ENCODE measurements around the gene SSH3.
A peak's percentile ranks its signal among the peaks of the same experiment; 100 is the strongest.

Gene SSH3

GRCh38 chr11:67261946-67262681 is 41.2 kb upstream of the SSH3 start:
- H3K27me3 ChIP-seq (ENCODE audit: insufficient read depth, low read length) = no peaks in the 10 kb centered on the region
- H3K36me3 ChIP-seq (ENCODE audit: insufficient read depth, low read length) = no peaks in the 10 kb centered on the region
- H3K4me1 ChIP-seq (ENCODE audit: control insufficient read depth, insufficient read depth, low read length, unreplicated experiment) = peaks cover 18% of the 10 kb centered on the region
- no peak overlapping the region for H2AFZ ChIP-seq (ENCODE audit: low read length, unreplicated experiment)
- H3K27ac ChIP-seq (ENCODE audit: low read depth, low read length) = no peak overlapping the region
- peaks cover 6% of the 10 kb centered on the region for H3K79me2 ChIP-seq (ENCODE audit: control insufficient read depth, insufficient read depth, low read length, unreplicated experiment)
- peak overlapping the region; percentile 79; the same call in 1 of the 2 replicates for H3K4me3 ChIP-seq (ENCODE audit: low read depth, low read length)

DNA sequence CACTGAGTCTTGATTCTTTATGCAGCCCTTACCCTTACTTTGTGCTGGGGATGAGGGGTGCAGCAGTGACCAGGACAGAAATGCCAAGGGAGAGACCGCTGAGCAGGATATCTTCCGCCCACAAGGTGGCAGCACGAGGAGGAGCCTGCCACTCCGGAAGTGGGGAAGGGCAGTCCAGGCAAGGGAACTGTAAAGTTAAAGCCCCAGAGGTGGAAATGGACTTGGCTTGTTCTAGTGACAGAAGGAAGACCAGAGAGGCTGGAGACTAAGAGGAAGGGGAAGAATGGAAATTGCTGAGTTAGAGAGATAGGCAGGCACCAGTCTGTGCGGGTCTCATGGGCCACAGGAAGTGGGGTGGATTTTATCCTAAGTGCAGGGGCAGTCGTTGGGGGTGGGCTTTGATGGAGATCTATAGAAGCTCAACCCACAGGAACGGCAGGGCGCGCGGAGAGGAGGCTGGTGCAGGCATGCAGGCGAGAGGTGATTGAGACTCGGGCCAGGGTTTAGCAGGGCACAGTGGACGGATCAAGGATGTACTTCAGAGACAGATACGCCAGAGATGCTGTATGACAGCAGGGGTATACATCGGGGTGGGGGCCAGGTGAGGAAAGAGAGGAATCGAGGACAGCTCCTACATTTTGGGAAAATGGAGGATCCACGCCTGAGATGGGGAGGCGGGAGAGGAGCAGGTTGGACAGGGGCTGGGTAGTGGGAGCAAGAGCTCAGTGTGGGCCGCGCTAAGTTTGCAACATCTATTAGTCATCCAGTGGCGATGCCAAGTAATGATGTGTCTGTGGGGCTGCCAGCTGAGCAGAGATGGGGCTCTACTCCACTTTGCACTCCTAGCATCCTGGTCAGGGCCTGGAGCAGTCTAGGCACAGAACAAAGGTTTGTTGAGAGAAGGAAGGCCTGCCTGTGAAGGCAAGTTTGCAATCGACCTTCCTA is 40.3 kb upstream of the SSH3 start:
- Histone ChIP-seq H3K4me3 (ENCODE audit: low read depth, low read length) (no peak overlapping the region), H3K4me1 (ENCODE audit: control insufficient read depth, insufficient read depth, low read length, unreplicated experiment) (peaks cover 25% of the 10 kb centered on the region), H3K79me2 (ENCODE audit: control insufficient read depth, insufficient read depth, low read length, unreplicated experiment) (peaks cover 15% of the 10 kb centered on the region), H2AFZ (ENCODE audit: low read length, unreplicated experiment) (peak overlapping the region; percentile 54), H3K27me3 (ENCODE audit: insufficient read depth, low read length) (no peaks in the 10 kb centered on the region), H3K27ac (ENCODE audit: low read depth, low read length) (peak overlapping the region; percentile 19; the same call in 1 of the 2 replicates), H3K36me3 (ENCODE audit: insufficient read depth, low read length) (no peaks in the 10 kb centered on the region)

- Histone ChIP-seq H3K79me2 (ENCODE audit: control insufficient read depth, insufficient read depth, low read length, unreplicated experiment) (peaks cover 27% of the 10 kb centered on the region), H3K27me3 (ENCODE audit: insufficient read depth, low read length) (no peaks in the 10 kb centered on the region), H3K36me3 (ENCODE audit: insufficient read depth, low read length) (no peaks in the 10 kb centered on the region), H3K4me3 (ENCODE audit: low read depth, low read length) (no peak overlapping the region), H3K27ac (ENCODE audit: low read depth, low read length) (no peak overlapping the region), H2AFZ (ENCODE audit: low read length, unreplicated experiment) (no peak overlapping the region), H3K4me1 (ENCODE audit: control insufficient read depth, insufficient read depth, low read length, unreplicated experiment) (peaks cover 27% of the 10 kb centered on the region)
These were observed 39.1 kb upstream of the SSH3 start for GRCh38 chr11:67264260-67264659.

DNA sequence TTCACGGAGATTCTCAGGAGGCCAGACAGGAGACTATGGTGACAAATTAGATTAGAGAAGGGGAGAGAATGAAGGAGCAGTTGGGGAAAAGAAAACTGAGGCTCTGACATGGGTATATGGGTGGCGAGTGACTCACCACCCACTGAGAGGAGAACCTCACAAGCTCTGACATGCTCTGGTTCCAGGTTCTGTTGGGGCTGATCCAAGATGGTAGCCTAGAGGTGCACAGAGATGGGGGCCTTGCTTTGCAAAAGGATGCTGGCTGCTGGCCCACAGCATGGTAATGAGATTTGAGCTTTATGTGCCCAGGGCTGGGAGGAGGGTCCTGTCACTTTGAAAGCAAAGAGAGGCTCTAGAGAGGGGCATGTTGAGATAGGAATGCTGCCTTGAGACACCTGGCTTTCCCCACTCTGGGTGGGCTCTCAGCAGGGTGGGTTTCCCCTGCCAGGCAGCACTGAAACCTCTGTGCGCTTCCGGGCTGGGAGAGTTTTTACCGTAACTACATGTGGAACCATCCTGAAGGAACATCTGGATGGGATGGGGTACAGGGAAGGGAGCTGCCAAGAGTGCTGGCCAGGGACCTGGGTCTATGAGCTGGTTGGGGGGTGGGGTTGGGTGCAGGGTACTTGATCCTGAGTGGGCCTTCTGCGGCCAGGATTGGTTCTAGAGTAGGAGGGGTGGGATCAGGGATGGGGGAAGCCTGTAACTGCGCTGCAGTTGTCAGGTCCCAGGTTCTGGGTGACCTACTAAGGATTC is 38.3 kb upstream of the SSH3 start:
- H2AFZ ChIP-seq (ENCODE audit: low read length, unreplicated experiment) = no peak overlapping the region
- no peaks in the 10 kb centered on the region for H3K27me3 ChIP-seq (ENCODE audit: insufficient read depth, low read length)
- H3K4me1 ChIP-seq (ENCODE audit: control insufficient read depth, insufficient read depth, low read length, unreplicated experiment) = peaks cover 34% of the 10 kb centered on the region
- no peak overlapping the region for H3K4me3 ChIP-seq (ENCODE audit: low read depth, low read length)
- peaks cover 35% of the 10 kb centered on the region for H3K79me2 ChIP-seq (ENCODE audit: control insufficient read depth, insufficient read depth, low read length, unreplicated experiment)
- no peak overlapping the region for H3K27ac ChIP-seq (ENCODE audit: low read depth, low read length)
- no peaks in the 10 kb centered on the region for H3K36me3 ChIP-seq (ENCODE audit: insufficient read depth, low read length)

GRCh38 chr11:67265633-67266448 is 37.5 kb upstream of the SSH3 start:
- no peak overlapping the region for H3K27ac ChIP-seq (ENCODE audit: low read depth, low read length)
- H3K36me3 ChIP-seq (ENCODE audit: insufficient read depth, low read length) = no peaks in the 10 kb centered on the region
- H3K79me2 ChIP-seq (ENCODE audit: control insufficient read depth, insufficient read depth, low read length, unreplicated experiment) = peaks cover 43% of the 10 kb centered on the region
- peaks cover 38% of the 10 kb centered on the region for H3K4me1 ChIP-seq (ENCODE audit: control insufficient read depth, insufficient read depth, low read length, unreplicated experiment)
- H3K4me3 ChIP-seq (ENCODE audit: low read depth, low read length) = peak overlapping the region; percentile 53
- peak overlapping the region; percentile 54 for H2AFZ ChIP-seq (ENCODE audit: low read length, unreplicated experiment)
- H3K27me3 ChIP-seq (ENCODE audit: insufficient read depth, low read length) = no peaks in the 10 kb centered on the region

GRCh38 chr11:67266449-67267187 is 36.7 kb upstream of the SSH3 start, which contains the start of gene GRK2:
GRK2 (plus strand) TSS chr11:67266473; CDS start chr11:67266700, 227 bp downstream.
- Histone ChIP-seq H3K79me2 (ENCODE audit: control insufficient read depth, insufficient read depth, low read length, unreplicated experiment) (peaks cover 51% of the 10 kb centered on the region), H3K4me3 (ENCODE audit: low read depth, low read length) (peak within 1 kb of the TSS; percentile 96), H3K4me1 (ENCODE audit: control insufficient read depth, insufficient read depth, low read length, unreplicated experiment) (peaks cover 41% of the 10 kb centered on the region), H3K27ac (ENCODE audit: low read depth, low read length) (no peak within 1 kb of the TSS), H3K27me3 (ENCODE audit: insufficient read depth, low read length) (no peaks in the 10 kb centered on the region), H2AFZ (ENCODE audit: low read length, unreplicated experiment) (peak within 1 kb of the TSS; percentile 54), H3K36me3 (ENCODE audit: insufficient read depth, low read length) (no peaks in the 10 kb centered on the region)

DNA sequence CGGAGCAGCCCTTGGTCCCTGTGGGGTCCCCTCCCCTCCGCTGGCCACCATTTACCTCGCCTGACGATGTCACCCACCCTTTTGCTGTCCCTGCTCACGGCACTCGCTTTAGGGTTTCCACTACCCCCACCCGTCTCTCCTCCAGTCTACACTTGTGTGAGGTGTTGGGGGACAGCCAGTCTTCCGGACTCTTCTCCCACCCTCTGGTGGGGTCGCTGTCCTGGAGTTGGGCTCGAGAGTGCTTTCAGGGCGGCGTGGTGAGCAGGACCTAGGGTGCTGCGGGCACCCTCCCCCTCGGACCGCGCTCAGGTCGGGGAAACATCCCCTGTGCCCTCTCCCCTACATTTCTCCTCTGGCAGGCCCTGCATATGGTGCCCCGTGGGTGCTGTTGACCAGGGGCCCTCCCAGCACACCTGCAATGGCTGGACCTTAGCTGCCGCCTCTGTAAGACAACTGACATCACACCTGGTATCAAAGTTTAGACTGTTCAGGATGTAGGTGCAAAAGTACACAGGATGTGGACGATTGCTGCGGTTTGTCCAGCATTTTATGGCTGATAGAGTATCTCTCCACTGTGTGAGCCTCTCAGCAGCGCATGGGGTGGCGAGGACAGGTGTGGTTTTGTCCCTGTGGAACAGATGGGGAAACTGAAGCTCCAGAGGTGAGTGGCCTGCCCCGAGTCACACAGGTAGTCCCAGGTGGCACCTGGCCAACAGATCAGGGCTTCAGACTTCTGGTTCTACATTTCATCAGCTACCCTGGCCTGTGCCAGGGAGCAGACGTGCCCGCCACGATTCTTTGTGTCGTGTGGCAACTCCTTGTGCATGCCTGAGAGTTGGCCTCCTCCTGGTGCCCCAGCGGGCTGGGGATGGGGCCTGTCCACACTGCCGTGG is 35.9 kb upstream of the SSH3 start:
- Histone ChIP-seq H3K27ac (ENCODE audit: low read depth, low read length) (no peak overlapping the region), H3K36me3 (ENCODE audit: insufficient read depth, low read length) (no peaks in the 10 kb centered on the region), H3K79me2 (ENCODE audit: control insufficient read depth, insufficient read depth, low read length, unreplicated experiment) (peaks cover 59% of the 10 kb centered on the region), H3K4me3 (ENCODE audit: low read depth, low read length) (peak overlapping the region; percentile 96), H3K27me3 (ENCODE audit: insufficient read depth, low read length) (no peaks in the 10 kb centered on the region), H2AFZ (ENCODE audit: low read length, unreplicated experiment) (no peak overlapping the region), H3K4me1 (ENCODE audit: control insufficient read depth, insufficient read depth, low read length, unreplicated experiment) (peaks cover 49% of the 10 kb centered on the region)

DNA sequence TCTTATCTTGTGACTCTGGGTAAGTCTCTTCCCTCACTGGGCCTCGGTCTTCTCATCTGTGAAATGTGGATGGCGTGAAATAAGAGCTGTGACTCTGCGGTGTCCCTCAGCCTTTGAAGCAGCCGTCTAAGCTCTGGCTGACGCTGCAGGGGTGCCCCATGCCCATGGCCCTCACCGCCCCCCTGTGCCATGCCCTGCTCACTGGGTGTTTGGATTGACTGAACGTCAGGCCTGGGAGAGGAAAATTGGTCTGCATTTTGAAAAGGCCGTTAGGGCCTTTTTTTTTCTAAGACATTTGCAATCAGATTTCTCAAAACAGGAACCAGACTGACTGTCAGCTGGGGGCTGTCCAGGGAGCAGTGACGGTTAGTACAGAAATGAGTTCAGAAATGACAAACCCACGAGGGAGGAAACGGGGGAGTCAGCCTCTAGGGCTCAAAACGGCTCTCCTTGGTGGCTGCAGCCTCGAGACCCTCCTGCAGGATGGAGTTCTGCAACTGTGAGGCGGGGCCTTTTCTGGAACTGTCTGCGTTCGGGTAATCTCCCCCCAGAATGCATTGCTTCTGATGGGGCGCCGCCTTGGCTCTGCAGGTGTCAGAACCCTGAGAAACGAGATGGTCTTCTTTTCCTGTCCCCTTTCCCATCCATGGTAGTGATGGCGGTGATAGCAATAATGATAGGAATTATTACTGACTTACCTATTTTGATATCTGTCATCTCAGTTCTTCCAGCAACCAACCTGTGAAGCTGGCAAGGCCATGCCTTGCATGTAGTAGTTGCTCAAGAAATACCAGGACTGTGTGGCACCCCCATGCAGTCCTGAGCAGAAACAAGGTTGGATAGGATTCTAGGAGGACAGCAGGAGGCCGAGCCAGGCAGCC is 35.0 kb upstream of the SSH3 start:
- Histone ChIP-seq H3K27ac (ENCODE audit: low read depth, low read length) (no peak overlapping the region), H3K79me2 (ENCODE audit: control insufficient read depth, insufficient read depth, low read length, unreplicated experiment) (peaks cover 68% of the 10 kb centered on the region), H3K4me3 (ENCODE audit: low read depth, low read length) (peak overlapping the region; percentile 96), H2AFZ (ENCODE audit: low read length, unreplicated experiment) (no peak overlapping the region), H3K27me3 (ENCODE audit: insufficient read depth, low read length) (no peaks in the 10 kb centered on the region), H3K4me1 (ENCODE audit: control insufficient read depth, insufficient read depth, low read length, unreplicated experiment) (peaks cover 51% of the 10 kb centered on the region), H3K36me3 (ENCODE audit: insufficient read depth, low read length) (no peaks in the 10 kb centered on the region)
